AG04450 (cell line): Measurements from ENCODE around the gene MOGAT3. TPM values are rescaled to one million over a fixed set of nuclear protein-coding genes. Genes with fewer than 3 reads are reported as not detected.

ENCODE experiments used
- CTCF ChIA-PET: fragments of 300-600, 350-600 bp; formaldehyde crosslinking; extraction: SDS; loops from one replicate; lab custom pipeline; 2022; ENCODE audit warnings: antibody characterized with exemption, inconsistent platforms; lab: Charles Lee
- POLR2A ChIA-PET: fragments of 350-600 bp; formaldehyde crosslinking; extraction: SDS; loops from one replicate; lab custom pipeline; 2021; ENCODE audit warnings: antibody characterized with exemption, inconsistent platforms; lab: Yijun Ruan, JAX
- DNase-seq: peaks from one replicate; pipeline ENCODE4 v3.0.0-alpha.2; 2011; ENCODE audit warnings: low read depth, low spot score
- H3K27ac ChIP-seq: one replicate; pipeline ENCODE4 v1.5.1; 2012; ENCODE audit warnings: low read depth, low read length, control low read depth
- H3K27me3 ChIP-seq: one replicate; pipeline ENCODE4 v1.6.0; 2012; ENCODE audit warnings: low read length; ENCODE audit not compliant: control insufficient read depth, insufficient read depth
- H3K4me3 ChIP-seq: 2 replicates; pipeline ENCODE4 v1.5.1; 2011; ENCODE audit warnings: mild to moderate bottlenecking, low read depth, low read length, control low read depth
- H3K9me3 ChIP-seq: 2 replicates; pipeline ENCODE4 v1.5.1; 2012; ENCODE audit warnings: low read length; ENCODE audit not compliant: control insufficient read depth, insufficient read depth
- CTCF ChIP-seq: IDR thresholded peaks from 2 replicates; pipeline ENCODE4 v1.5.1; 2011; ENCODE audit warnings: low read depth, low read length, control low read depth, inconsistent platforms
- polyA plus RNA-seq: library from polyadenylated mRNA; depleted of rRNA; stranded (reverse); fragments of >200 nt; gene quantifications from 2 replicates; pipeline ENCODE4 v1.2.3, GENCODE V29; 2011

The MOGAT3 gene
- polyA plus RNA-seq, 1 experiment, result not detected

- Histone ChIP-seq H3K4me3 (no peak overlapping the region), H3K27ac (no peak overlapping the region), H3K9me3 (no peaks in the 10 kb centered on the region), H3K27me3 (no peaks in the 10 kb centered on the region)
- CTCF ChIA-PET, result interaction anchor here (0.7 to 1.1 kb wide), 3 partner anchors 9 to 48 kb away, joined by 3 to 5 read pairs (median 3); partner anchors contain the start of gene ZNHIT1
- DNase-seq, result no peak
- no peak for TF ChIP-seq CTCF
- POLR2A ChIA-PET, result interaction anchor here (0.6 kb wide), 2 partner anchors 8 to 76 kb away, joined by 3 to 5 read pairs; no protein-coding TSS in a partner anchor
Observed at GRCh38 chr7:101234636-101235035, 33.8 kb upstream of the MOGAT3 start.

GRCh38 chr7:101233907-101234547 lies 33.2 kb upstream of the MOGAT3 start:
- no peaks in the 10 kb centered on the region for H3K9me3 ChIP-seq
- ChIA-PET CTCF (interaction anchor here (0.7 kb wide), 1 partner anchor 49 kb away, joined by 3 read pairs; no protein-coding TSS in a partner anchor), POLR2A (interaction anchor here (1.7 kb wide), 1 partner anchor 16 kb away, joined by 4 read pairs; the partner anchor contains the start of genes PLOD3 and ZNHIT1)
- no peaks in the 10 kb centered on the region for H3K27me3 ChIP-seq
- no peak overlapping the region for H3K4me3 ChIP-seq
- H3K27ac ChIP-seq, result no peak overlapping the region
- DNase-seq, result no peak
- no peak for TF ChIP-seq CTCF

GRCh38 chr7:101232141-101232850 lies 31.5 kb upstream of the MOGAT3 start:
- DNase-seq, result no peak
- H3K27me3 ChIP-seq, result no peaks in the 10 kb centered on the region
- TF ChIP-seq CTCF, result no peak
- no peak overlapping the region for H3K4me3 ChIP-seq
- H3K9me3 ChIP-seq, result no peaks in the 10 kb centered on the region
- H3K27ac ChIP-seq, result no peak overlapping the region
- POLR2A ChIA-PET, result interaction anchor here (1.7 kb wide), 1 partner anchor 15 kb away, joined by 4 read pairs; the partner anchor contains the start of genes PLOD3 and ZNHIT1
- CTCF ChIA-PET, result no interaction called here

- DNase-seq, result no peak
- CTCF ChIA-PET, result no interaction called here
- TF ChIP-seq CTCF, result no peak
- no peaks in the 10 kb centered on the region for H3K9me3 ChIP-seq
- POLR2A ChIA-PET, result no interaction called here
- no peak overlapping the region for H3K4me3 ChIP-seq
- H3K27ac ChIP-seq, result no peak overlapping the region
- no peaks in the 10 kb centered on the region for H3K27me3 ChIP-seq
Observed at GRCh38 chr7:101231644-101232043, 30.8 kb upstream of the MOGAT3 start.

- ChIA-PET CTCF (interaction anchor here (1.0 to 1.9 kb wide), 3 partner anchors 9 to 34 kb away, joined by 4 read pairs; partner anchors contain the start of genes PLOD3 and ZNHIT1), POLR2A (no interaction called here)
- Histone ChIP-seq H3K4me3 (no peak overlapping the region), H3K27me3 (no peaks in the 10 kb centered on the region), H3K9me3 (no peaks in the 10 kb centered on the region), H3K27ac (no peak overlapping the region)
- no peak for DNase-seq
- no peak for TF ChIP-seq CTCF
Observed at GRCh38 chr7:101226721-101227120, 25.9 kb upstream of the MOGAT3 start.
